ENCODE data around the gene CORO2A. TPM values are rescaled to one million over a fixed set of nuclear protein-coding genes. Genes with fewer than 3 reads are reported as not detected.

CORO2A gene
- total and polyA plus RNA-seq, 8 donors, result 2.8 to 26.7 (median 10.7) TPM

DNA sequence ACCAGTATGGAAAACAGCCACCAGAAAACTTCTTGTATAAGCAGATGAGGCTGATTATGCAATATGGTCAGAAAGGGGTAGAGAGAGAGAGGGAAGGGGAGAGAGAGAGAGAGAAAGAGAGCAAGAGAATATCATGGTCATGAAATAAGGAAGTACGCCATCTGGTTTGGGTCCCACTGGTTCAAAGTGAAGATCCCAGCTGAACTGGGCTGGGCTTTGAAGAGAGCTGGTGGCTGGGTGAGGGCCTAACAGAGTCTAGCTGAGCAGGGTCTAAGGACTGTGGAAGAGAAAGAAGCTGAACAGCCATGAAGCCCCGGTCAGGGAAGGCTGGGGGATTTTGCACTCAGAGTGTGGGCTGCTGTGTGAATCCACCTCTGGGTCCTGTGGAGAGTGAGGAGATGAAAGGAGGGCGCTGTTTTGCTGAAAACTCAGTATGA is 88.0 kb downstream of the CORO2A start:
- peaks cover 1 to 55% (median 18%) of the 10 kb centered on the region in 4 donors for H3K36me3 ChIP-seq

DNA sequence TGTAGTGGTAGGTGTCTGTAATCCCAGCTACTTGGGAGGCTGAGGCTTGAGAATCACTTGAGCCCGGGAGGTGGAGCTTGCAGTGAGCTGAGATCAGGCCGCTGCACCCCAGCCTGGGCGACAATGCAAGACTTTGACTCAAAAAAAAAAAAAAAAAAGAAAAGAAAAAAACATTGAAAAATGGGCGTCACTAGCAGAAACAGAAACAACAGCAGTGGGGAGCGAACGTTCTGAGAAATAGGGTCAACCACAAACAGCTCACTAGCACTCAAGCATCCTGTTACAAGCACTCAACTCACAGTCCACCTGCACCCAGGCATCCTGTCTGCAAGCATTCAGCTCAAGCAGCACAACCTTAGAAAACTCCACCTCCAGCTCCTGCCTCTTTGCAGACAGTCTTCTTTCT is 90.6 kb downstream of the CORO2A start:
- H3K4me1 ChIP-seq, result peaks cover 0 to 13% (median 5%) of the 10 kb centered on the region in 4 donors
- no peaks in the 10 kb centered on the region for H3K9me3 ChIP-seq
- intact Hi-C loops (cut with DNase I; ENCODE audit: low total_unique reads), result no loop called here
- H3K27me3 ChIP-seq, result no peaks in the 10 kb centered on the region
- H3K36me3 ChIP-seq, result peaks cover 5 to 57% (median 23%) of the 10 kb centered on the region in 4 donors
- peak; percentile 45 to 79 for DNase-seq
- TF ChIP-seq POLR2AphosphoS5 (IDR thresholded peaks at IDR 0.05) (peak in 1 of 3 donors; percentile 55), EP300 (IDR thresholded peaks at IDR 0.05) (no peak), POLR2A (IDR thresholded peaks at IDR 0.05) (no peak)
- TF ChIP-seq, protein P1, sequence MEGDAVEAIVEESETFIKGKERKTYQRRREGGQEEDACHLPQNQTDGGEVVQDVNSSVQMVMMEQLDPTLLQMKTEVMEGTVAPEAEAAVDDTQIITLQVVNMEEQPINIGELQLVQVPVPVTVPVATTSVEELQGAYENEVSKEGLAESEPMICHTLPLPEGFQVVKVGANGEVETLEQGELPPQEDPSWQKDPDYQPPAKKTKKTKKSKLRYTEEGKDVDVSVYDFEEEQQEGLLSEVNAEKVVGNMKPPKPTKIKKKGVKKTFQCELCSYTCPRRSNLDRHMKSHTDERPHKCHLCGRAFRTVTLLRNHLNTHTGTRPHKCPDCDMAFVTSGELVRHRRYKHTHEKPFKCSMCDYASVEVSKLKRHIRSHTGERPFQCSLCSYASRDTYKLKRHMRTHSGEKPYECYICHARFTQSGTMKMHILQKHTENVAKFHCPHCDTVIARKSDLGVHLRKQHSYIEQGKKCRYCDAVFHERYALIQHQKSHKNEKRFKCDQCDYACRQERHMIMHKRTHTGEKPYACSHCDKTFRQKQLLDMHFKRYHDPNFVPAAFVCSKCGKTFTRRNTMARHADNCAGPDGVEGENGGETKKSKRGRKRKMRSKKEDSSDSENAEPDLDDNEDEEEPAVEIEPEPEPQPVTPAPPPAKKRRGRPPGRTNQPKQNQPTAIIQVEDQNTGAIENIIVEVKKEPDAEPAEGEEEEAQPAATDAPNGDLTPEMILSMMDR (IDR thresholded peaks at IDR 0.05), result no peak
- H3K4me3 ChIP-seq, result no peak overlapping the region
- WGBS, 5 donors, result 39 to 59% (median 49%) methylated on average over 6 of the region's 6 CpGs
- H3K27ac ChIP-seq, result peak overlapping the region in 2 of 5 donors; percentile 53 to 58

More for the DNA sequence above, 88.0 kb downstream of the CORO2A start:
- intact Hi-C loops (cut with DNase I; ENCODE audit: low total_unique reads), result no loop called here
- no peak for TF ChIP-seq POLR2A (IDR thresholded peaks at IDR 0.05)
- no peak for TF ChIP-seq POLR2AphosphoS5 (IDR thresholded peaks at IDR 0.05)
- no peak for TF ChIP-seq EP300 (IDR thresholded peaks at IDR 0.05)
- TF ChIP-seq, protein P1 (IDR thresholded peaks at IDR 0.05), result no peak
- Histone ChIP-seq H3K27me3 (no peaks in the 10 kb centered on the region), H3K4me3 (no peak overlapping the region), H3K4me1 (peaks cover 0 to 20% (median 5%) of the 10 kb centered on the region in 4 donors), H3K9me3 (no peaks in the 10 kb centered on the region), H3K27ac (peak overlapping the region in 2 of 5 donors; percentile 20 to 30)
- 77 to 91% (median 85%) methylated on average over 3 of the region's 3 CpGs for WGBS, 5 donors
- peak in 1 of 2 donors; percentile 19 for DNase-seq

DNA sequence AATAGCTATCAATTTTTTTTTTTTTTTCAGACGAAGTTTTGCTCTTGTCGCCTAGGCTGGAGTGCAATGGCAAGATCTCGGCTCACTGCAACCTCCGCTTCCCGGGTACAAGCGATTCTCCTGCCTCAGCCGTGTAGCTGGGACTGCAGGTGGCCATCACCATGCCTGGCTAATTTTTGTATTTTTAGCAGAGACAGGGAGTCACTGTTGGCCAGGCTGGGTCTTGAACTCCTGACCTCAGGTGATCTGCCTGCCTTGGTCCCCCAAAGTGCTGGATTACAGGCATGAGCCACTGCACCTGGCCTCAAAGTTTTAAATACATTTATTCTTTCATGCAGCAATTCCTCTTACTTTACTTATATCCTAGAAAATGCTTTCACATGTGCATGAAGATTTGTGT is 91.0 kb downstream of the CORO2A start:
- H3K4me3 ChIP-seq, result no peak overlapping the region
- peaks cover 0 to 13% (median 5%) of the 10 kb centered on the region in 4 donors for H3K4me1 ChIP-seq
- no peak for DNase-seq
- WGBS, 5 donors, result 87 to 95% (median 93%) methylated on average over 7 of the region's 7 CpGs
- intact Hi-C loops (cut with DNase I; ENCODE audit: low total_unique reads), result no loop called here
- H3K9me3 ChIP-seq, result no peaks in the 10 kb centered on the region
- no peaks in the 10 kb centered on the region for H3K27me3 ChIP-seq
- H3K27ac ChIP-seq, result peak overlapping the region in 2 of 5 donors; percentile 53 to 58
- peaks cover 5 to 57% (median 23%) of the 10 kb centered on the region in 4 donors for H3K36me3 ChIP-seq
- TF ChIP-seq, protein P1 (IDR thresholded peaks at IDR 0.05), result no peak

DNA sequence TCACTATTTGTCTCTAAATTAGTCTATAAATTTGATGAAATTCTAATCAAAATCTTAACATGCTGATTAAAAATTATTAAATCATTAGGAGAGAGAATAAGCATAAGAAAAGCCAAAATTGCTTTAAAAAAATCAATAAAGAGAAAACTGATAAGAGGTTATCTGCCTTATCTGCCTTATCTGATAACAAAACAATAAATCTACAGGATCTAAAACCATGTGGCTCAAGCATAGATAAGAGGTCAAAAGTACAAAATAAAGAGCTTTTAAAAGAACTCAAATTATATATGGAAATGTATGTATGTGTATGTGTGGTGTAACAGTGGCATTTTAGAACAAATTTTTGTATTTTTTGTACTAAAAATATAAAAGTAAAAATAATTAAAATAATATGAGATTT is 92.0 kb downstream of the CORO2A start:
- Histone ChIP-seq H3K27me3 (no peaks in the 10 kb centered on the region), H3K4me1 (peaks cover 0 to 13% (median 5%) of the 10 kb centered on the region in 4 donors), H3K36me3 (peaks cover 5 to 58% (median 23%) of the 10 kb centered on the region in 4 donors), H3K9me3 (no peaks in the 10 kb centered on the region), H3K4me3 (no peak overlapping the region), H3K27ac (no peak overlapping the region)
- TF ChIP-seq, protein P1 (IDR thresholded peaks at IDR 0.05), result no peak
- TF ChIP-seq POLR2AphosphoS5 (IDR thresholded peaks at IDR 0.05) (no peak), POLR2A (IDR thresholded peaks at IDR 0.05) (no peak), EP300 (IDR thresholded peaks at IDR 0.05) (no peak)
- no peak for DNase-seq
- intact Hi-C loops (cut with DNase I; ENCODE audit: low total_unique reads), result no loop called here
